H9 (cell line): ENCODE results near the gene NDUFB1. TPM values are rescaled to one million over a fixed set of nuclear protein-coding genes. Genes with fewer than 3 reads are reported as not detected.

Experiments used
- DNase-seq: peaks from one replicate; pipeline ENCODE4 v3.0.0-alpha.2; 2017
- H2AFZ ChIP-seq: one replicate; pipeline ENCODE4 v1.6.1; 2013; ENCODE audit warnings: mild to moderate bottlenecking, low read length, control low read depth, moderate library complexity
- H2AK5ac ChIP-seq: 2 replicates; pipeline ENCODE4 v1.6.1; 2013; ENCODE audit warnings: low read length, control low read depth, mixed read lengths; ENCODE audit not compliant: insufficient read length
- H2BK120ac ChIP-seq: one replicate; pipeline ENCODE4 v1.6.1; 2013; ENCODE audit warnings: low read depth, mild to moderate bottlenecking, low read length, control low read depth, inconsistent platforms; ENCODE audit not compliant: poor library complexity, severe bottlenecking
- H2BK12ac ChIP-seq: 2 replicates; pipeline ENCODE4 v1.6.1; 2013; ENCODE audit warnings: low read length, control low read depth, mixed read lengths, low read depth; ENCODE audit not compliant: insufficient read length
- H2BK15ac ChIP-seq: 2 replicates; pipeline ENCODE4 v1.6.1; 2013; ENCODE audit warnings: low read depth, low read length, control low read depth
- H2BK20ac ChIP-seq: one replicate; pipeline ENCODE4 v1.6.1; 2013; ENCODE audit warnings: low read depth, mild to moderate bottlenecking, low read length, control low read depth, inconsistent platforms; ENCODE audit not compliant: poor library complexity, severe bottlenecking
- H2BK5ac ChIP-seq: 2 replicates; pipeline ENCODE4 v1.6.1; 2013; ENCODE audit warnings: low read length, control low read depth, mixed read lengths; ENCODE audit not compliant: insufficient read length
- H3K14ac ChIP-seq: 2 replicates; pipeline ENCODE4 v1.6.1; 2013; ENCODE audit warnings: low read length, control low read depth; ENCODE audit not compliant: insufficient read depth
- H3K18ac ChIP-seq: 2 replicates; pipeline ENCODE4 v1.6.1; 2013; ENCODE audit warnings: low read depth, mild to moderate bottlenecking, mixed read lengths, low read length, control low read depth; ENCODE audit not compliant: insufficient read length
- H3K23ac ChIP-seq: 2 replicates; pipeline ENCODE4 v1.6.1; 2013; ENCODE audit warnings: low read length, control low read depth, mixed read lengths, low read depth; ENCODE audit not compliant: insufficient read length
- H3K23me2 ChIP-seq: 2 replicates; pipeline ENCODE4 v1.6.1; 2013; ENCODE audit warnings: low read depth, mild to moderate bottlenecking, mixed read lengths, low read length, control low read depth; ENCODE audit not compliant: insufficient read length, poor library complexity, severe bottlenecking
- H3K27ac ChIP-seq: 2 replicates; pipeline ENCODE4 v1.5.1; 2013; ENCODE audit warnings: low read length, control low read depth, mixed read lengths, low read depth; ENCODE audit not compliant: insufficient read length
- H3K27me3 ChIP-seq: 2 replicates; pipeline ENCODE4 v1.6.1; 2013; ENCODE audit warnings: low read length, control low read depth, inconsistent platforms; ENCODE audit not compliant: insufficient read depth
- H3K4ac ChIP-seq: 2 replicates; pipeline ENCODE4 v1.6.1; 2013; ENCODE audit warnings: low read depth, mild to moderate bottlenecking, control low read depth, inconsistent platforms, low read length, moderate library complexity
- H3K4me1 ChIP-seq: 2 replicates; pipeline ENCODE4 v1.6.1; 2013; ENCODE audit warnings: low read length, control low read depth, inconsistent platforms; ENCODE audit not compliant: insufficient read depth
- H3K4me2 ChIP-seq: 2 replicates; pipeline ENCODE4 v1.6.1; 2013; ENCODE audit warnings: low read length, control low read depth, mixed read lengths; ENCODE audit not compliant: insufficient read length, insufficient read depth
- H3K56ac ChIP-seq: 2 replicates; pipeline ENCODE4 v1.6.1; 2013; ENCODE audit warnings: low read depth, mild to moderate bottlenecking, mixed read lengths, low read length, control low read depth; ENCODE audit not compliant: insufficient read length
- H3K79me1 ChIP-seq: 2 replicates; pipeline ENCODE4 v1.6.1; 2013; ENCODE audit warnings: low read depth, mild to moderate bottlenecking, moderate library complexity, low read length, control low read depth, inconsistent platforms; ENCODE audit not compliant: insufficient read depth, poor library complexity, severe bottlenecking
- H3K79me2 ChIP-seq: 2 replicates; pipeline ENCODE4 v1.6.1; 2013; ENCODE audit warnings: low read length, control low read depth, inconsistent platforms; ENCODE audit not compliant: insufficient read depth
- H3K9ac ChIP-seq: 2 replicates; pipeline ENCODE4 v1.6.1; 2013; ENCODE audit warnings: low read length, control low read depth, mixed read lengths; ENCODE audit not compliant: insufficient read length; ENCODE audit errors: extremely low read depth
- H3K9me3 ChIP-seq: one replicate; pipeline ENCODE4 v1.6.1; 2013; ENCODE audit warnings: low read depth, low read length, inconsistent platforms; ENCODE audit not compliant: control insufficient read depth
- H3T11ph ChIP-seq: one replicate; pipeline ENCODE4 v1.6.1; 2013; ENCODE audit warnings: mild to moderate bottlenecking, low read length, control low read depth, inconsistent platforms
- H4K20me1 ChIP-seq: one replicate; pipeline ENCODE4 v1.6.1; 2013; ENCODE audit not compliant: control insufficient read depth, insufficient read length, insufficient read depth
- H4K5ac ChIP-seq: 2 replicates; pipeline ENCODE4 v1.6.1; 2013; ENCODE audit warnings: low read depth, mild to moderate bottlenecking, mixed read lengths, low read length, control low read depth; ENCODE audit not compliant: insufficient read length
- H4K8ac ChIP-seq: replicated peaks from 2 replicates; pipeline ENCODE4 v1.6.1; 2013; ENCODE audit warnings: low read length, control low read depth, mixed read lengths, low read depth; ENCODE audit not compliant: insufficient read length
- H4K91ac ChIP-seq: 2 replicates; pipeline ENCODE4 v1.6.1; 2013; ENCODE audit warnings: low read depth, mild to moderate bottlenecking, moderate library complexity, mixed read lengths, low read length, control low read depth; ENCODE audit not compliant: insufficient read length
- H3K27ac Mint-ChIP-seq, 3 experiments: 2 replicates in 2 of 3; 3 replicates in 1 of 3; pipeline ENCODE4 v1.8.0; 2020 to 2021; ENCODE audit warnings: mixed read lengths in 3 of 3, mild to moderate bottlenecking in 1 of 3, moderate library complexity in 1 of 3
- H3K27me3 Mint-ChIP-seq: 2 replicates; pipeline ENCODE4 v1.8.0; 2021; ENCODE audit warnings: low read depth, mild to moderate bottlenecking, moderate library complexity, mixed read lengths
- H3K36me3 Mint-ChIP-seq, 3 experiments: 2 replicates in 2 of 3; 3 replicates in 1 of 3; pipeline ENCODE4 v1.8.0; 2020 to 2021; ENCODE audit warnings: low read depth in 3 of 3, mixed read lengths in 3 of 3; ENCODE audit not compliant: insufficient read depth in 1 of 3
- H3K4me1 Mint-ChIP-seq, 2 experiments: 2 replicates each; pipeline ENCODE4 v1.8.0; 2020; ENCODE audit warnings: mixed read lengths in 2 of 2
- H3K4me3 Mint-ChIP-seq, 2 experiments: 2 replicates in 1 of 2; 3 replicates in 1 of 2; pipeline ENCODE4 v1.8.0; 2020 to 2021; ENCODE audit warnings: mild to moderate bottlenecking in 2 of 2, mixed read lengths in 2 of 2, moderate library complexity in 1 of 2
- H3K9me3 Mint-ChIP-seq, 2 experiments: 2 replicates in 1 of 2; 3 replicates in 1 of 2; pipeline ENCODE4 v1.8.0; 2020; ENCODE audit warnings: mild to moderate bottlenecking in 2 of 2, mixed read lengths in 2 of 2, moderate library complexity in 1 of 2
- WGBS: extraction: QIAGEN DNeasy Blood & Tissue Kit; methylation state at CpG from one replicate; pipeline ENCODE4 v1.1.7; 2013; ENCODE audit warnings: missing lambda C conversion rate, low lambda C conversion rate, mixed read lengths; ENCODE audit not compliant: insufficient read length; ENCODE audit errors: extremely low coverage; 5-methylcytosine and 5-hydroxymethylcytosine counted together
- total RNA-seq: library from RNA; stranded (reverse); gene quantifications from 2 replicates; pipeline ENCODE4 v1.2.1, GENCODE V29; 2021
- TF ChIP-seq, protein P1 (sequence below): fragments of 200-600 bp; sonication (generic); conservative IDR thresholded peaks from 3 replicates; pipeline ENCODE4 v1.8.0; 2021; ENCODE audit warnings: antibody characterized with exemption, mild to moderate bottlenecking

NDUFB1 gene
- total RNA-seq, 1 experiment from 2014 or later = 153 TPM

DNA sequence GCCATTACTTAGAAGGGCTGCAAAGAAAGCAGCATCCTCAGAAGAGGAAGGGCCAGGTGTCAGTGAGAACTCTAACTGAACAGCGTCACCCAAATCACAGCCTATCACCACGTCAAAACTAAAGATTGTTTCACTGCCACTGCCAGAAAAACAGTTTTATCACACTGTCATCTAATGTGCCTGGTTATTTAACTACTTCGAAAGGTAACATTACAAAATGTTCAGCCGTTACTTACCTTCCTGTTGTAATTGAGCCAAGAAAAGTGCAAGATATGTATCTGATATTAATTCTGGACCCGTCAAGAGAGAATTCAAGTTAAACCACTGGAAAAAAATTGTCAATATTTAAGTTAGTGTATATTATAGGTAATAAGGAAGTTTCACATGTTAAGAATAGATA lies 33.0 kb downstream of the NDUFB1 start:
- no CpG with 5 or more reads among the region's 5 CpGs for WGBS
- TF ChIP-seq, protein P1, sequence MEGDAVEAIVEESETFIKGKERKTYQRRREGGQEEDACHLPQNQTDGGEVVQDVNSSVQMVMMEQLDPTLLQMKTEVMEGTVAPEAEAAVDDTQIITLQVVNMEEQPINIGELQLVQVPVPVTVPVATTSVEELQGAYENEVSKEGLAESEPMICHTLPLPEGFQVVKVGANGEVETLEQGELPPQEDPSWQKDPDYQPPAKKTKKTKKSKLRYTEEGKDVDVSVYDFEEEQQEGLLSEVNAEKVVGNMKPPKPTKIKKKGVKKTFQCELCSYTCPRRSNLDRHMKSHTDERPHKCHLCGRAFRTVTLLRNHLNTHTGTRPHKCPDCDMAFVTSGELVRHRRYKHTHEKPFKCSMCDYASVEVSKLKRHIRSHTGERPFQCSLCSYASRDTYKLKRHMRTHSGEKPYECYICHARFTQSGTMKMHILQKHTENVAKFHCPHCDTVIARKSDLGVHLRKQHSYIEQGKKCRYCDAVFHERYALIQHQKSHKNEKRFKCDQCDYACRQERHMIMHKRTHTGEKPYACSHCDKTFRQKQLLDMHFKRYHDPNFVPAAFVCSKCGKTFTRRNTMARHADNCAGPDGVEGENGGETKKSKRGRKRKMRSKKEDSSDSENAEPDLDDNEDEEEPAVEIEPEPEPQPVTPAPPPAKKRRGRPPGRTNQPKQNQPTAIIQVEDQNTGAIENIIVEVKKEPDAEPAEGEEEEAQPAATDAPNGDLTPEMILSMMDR = no peak

More for the DNA sequence above, 33.0 kb downstream of the NDUFB1 start:
- Histone ChIP-seq H3K4me1 (no peaks in the 10 kb centered on the region), H3K27ac (no peak overlapping the region), H2AFZ (no peak overlapping the region), H4K5ac (no peak overlapping the region), H4K91ac (no peak overlapping the region), H3K18ac (no peak overlapping the region), H3K79me2 (no peaks in the 10 kb centered on the region), H3K27me3 (no peaks in the 10 kb centered on the region), H3K23me2 (no peaks in the 10 kb centered on the region), H4K20me1 (no peaks in the 10 kb centered on the region), H3K23ac (no peak overlapping the region), H3K14ac (no peak overlapping the region), H2BK120ac (no peak overlapping the region), H4K8ac (no peak overlapping the region), H3K56ac (no peak overlapping the region), H3K9me3 (no peaks in the 10 kb centered on the region), H2BK5ac (no peak overlapping the region), H2BK12ac (no peak overlapping the region), H2AK5ac (no peak overlapping the region), H3K9ac (no peak overlapping the region), H3K79me1 (no peaks in the 10 kb centered on the region), H3K4ac (no peak overlapping the region), H3K4me2 (no peak overlapping the region), H3T11ph (no peak overlapping the region), H2BK15ac (no peak overlapping the region), H2BK20ac (no peak overlapping the region)
- DNase-seq = no peak
- Mint-ChIP-seq H3K27me3 (no peaks in the 10 kb centered on the region), H3K9me3 (no peaks in the 10 kb centered on the region; a peak in 1 of 5 replicates), H3K27ac (no peak overlapping the region; a peak in 1 of 7 replicates), H3K4me3 (no peak overlapping the region), H3K36me3 (peaks cover 27 to 56% (median 43%) of the 10 kb centered on the region in 3 experiments; a peak in 6 of 7 replicates), H3K4me1 (no peaks in the 10 kb centered on the region)
